Muscle of leg (tissue), 11 donors: ENCODE measurements around the gene TRMT112. TPM values are rescaled to one million over a fixed set of nuclear protein-coding genes. Genes with fewer than 3 reads are reported as not detected.

Experiments
- DNase-seq: peaks from one replicate; pipeline ENCODE4 v3.0.0; 2013
- H3K27ac ChIP-seq: one replicate; pipeline ENCODE4 v1.5.1; 2013; ENCODE audit warnings: mild to moderate bottlenecking, low read length, control low read depth
- H3K27me3 ChIP-seq: one replicate; pipeline ENCODE4 v1.6.1; 2013; ENCODE audit warnings: low read length; ENCODE audit not compliant: control insufficient read depth, insufficient read depth
- H3K36me3 ChIP-seq: one replicate; pipeline ENCODE4 v1.6.1; 2013; ENCODE audit warnings: low read length; ENCODE audit not compliant: control insufficient read depth, insufficient read depth
- H3K4me1 ChIP-seq: one replicate; pipeline ENCODE4 v1.6.1; 2013; ENCODE audit warnings: low read length; ENCODE audit not compliant: control insufficient read depth, insufficient read depth
- H3K4me3 ChIP-seq: one replicate; pipeline ENCODE4 v1.5.1; 2013; ENCODE audit warnings: low read length, control low read depth
- H3K9me3 ChIP-seq: replicated peaks from 2 replicates; pipeline ENCODE4 v1.6.1; 2013; ENCODE audit warnings: low read depth, low read length; ENCODE audit not compliant: control insufficient read depth
- WGBS: methylation state at CpG from one replicate; pipeline ENCODE4 v1.1.5; 2013; ENCODE audit warnings: missing lambda C conversion rate; ENCODE audit not compliant: insufficient coverage; 5-methylcytosine and 5-hydroxymethylcytosine counted together
- polyA plus RNA-seq, 8 donors: library from polyadenylated mRNA; unstranded; fragments of 120-200 nt; gene quantifications; one replicate each; pipeline versions ENCODE4 v1.2.1 to v1.2.3, GENCODE V29; 2013; ENCODE audit warnings: inconsistent platforms in 1 of 8, low replicate concordance in 1 of 8; ENCODE audit not compliant: insufficient read length in 8 of 8, insufficient read depth in 1 of 8
- total RNA-seq: library from RNA; stranded (reverse); fragments of 120-200 nt; gene quantifications from one replicate; pipeline ENCODE4 v1.2.4, GENCODE V29; 2013

The TRMT112 gene
- total and polyA plus RNA-seq, 9 donors, result 177 to 306 (median 197) TPM

- no peaks in the 10 kb centered on the region for H3K9me3 ChIP-seq
- H3K4me3 ChIP-seq, result no peak overlapping the region
- peak; percentile 46 for DNase-seq
- H3K27ac ChIP-seq, result no peak overlapping the region
- WGBS, result 69% methylated on average over 34 of the region's 34 CpGs
- H3K27me3 ChIP-seq, result no peaks in the 10 kb centered on the region
- no peaks in the 10 kb centered on the region for H3K36me3 ChIP-seq
- peaks cover 54% of the 10 kb centered on the region for H3K4me1 ChIP-seq
Measured at GRCh38 chr11:64352995-64353714, 35.8 kb upstream of the TRMT112 start.

DNA sequence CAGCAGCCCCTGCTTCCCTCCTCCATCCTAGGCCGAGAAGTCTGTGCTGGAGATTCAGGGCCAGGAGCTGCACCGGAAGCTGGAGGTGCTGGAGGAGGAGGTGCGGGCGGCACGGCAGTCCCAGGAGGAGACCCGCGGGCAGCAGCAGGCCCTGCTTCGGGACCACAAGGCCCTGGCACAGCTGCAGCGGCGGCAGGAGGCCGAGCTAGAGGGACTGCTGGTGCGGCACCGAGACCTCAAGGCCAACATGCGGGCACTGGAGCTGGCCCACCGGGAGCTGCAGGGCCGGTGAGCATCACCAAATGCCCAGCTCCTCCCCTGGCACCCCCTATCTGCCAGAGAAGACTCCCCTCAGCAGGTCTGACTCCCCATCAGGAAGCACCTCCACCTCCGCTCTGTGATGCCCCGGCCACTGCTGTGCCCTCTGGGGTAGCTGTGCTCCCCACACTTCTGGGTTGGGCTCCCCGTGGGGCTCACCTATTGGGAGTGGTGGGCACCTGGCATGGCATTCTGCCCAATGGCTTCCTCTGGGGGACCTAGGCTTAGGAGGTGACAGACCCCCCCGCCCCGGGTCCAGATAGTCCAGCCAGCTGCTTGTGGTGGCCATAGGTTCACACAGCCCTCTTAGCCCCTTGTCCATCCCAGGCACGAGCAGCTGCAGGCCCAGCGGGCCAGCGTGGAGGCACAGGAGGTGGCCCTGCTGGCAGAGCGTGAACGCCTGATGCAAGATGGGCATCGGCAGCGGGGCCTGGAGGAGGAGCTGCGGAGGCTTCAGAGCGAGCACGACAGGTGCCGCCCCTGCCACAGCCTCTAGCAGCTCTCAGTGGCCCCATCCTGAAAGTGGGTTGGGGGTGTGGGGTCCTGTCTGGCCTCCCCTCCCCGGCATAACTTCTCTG lies 35.0 kb upstream of the TRMT112 start:
- WGBS, result 81% methylated on average over 30 of the region's 33 CpGs
- Histone ChIP-seq H3K27ac (no peak overlapping the region), H3K27me3 (no peaks in the 10 kb centered on the region), H3K36me3 (no peaks in the 10 kb centered on the region), H3K9me3 (no peaks in the 10 kb centered on the region), H3K4me3 (no peak overlapping the region), H3K4me1 (peaks cover 52% of the 10 kb centered on the region)
- peak; percentile 53 for DNase-seq

- no peak for DNase-seq
- H3K36me3 ChIP-seq, result no peaks in the 10 kb centered on the region
- no peaks in the 10 kb centered on the region for H3K27me3 ChIP-seq
- no peak overlapping the region for H3K4me3 ChIP-seq
- 85% methylated on average over 18 of the region's 18 CpGs for WGBS
- H3K9me3 ChIP-seq, result no peaks in the 10 kb centered on the region
- peaks cover 52% of the 10 kb centered on the region for H3K4me1 ChIP-seq
- no peak overlapping the region for H3K27ac ChIP-seq
Measured at GRCh38 chr11:64351136-64351631, 33.8 kb upstream of the TRMT112 start.

DNA sequence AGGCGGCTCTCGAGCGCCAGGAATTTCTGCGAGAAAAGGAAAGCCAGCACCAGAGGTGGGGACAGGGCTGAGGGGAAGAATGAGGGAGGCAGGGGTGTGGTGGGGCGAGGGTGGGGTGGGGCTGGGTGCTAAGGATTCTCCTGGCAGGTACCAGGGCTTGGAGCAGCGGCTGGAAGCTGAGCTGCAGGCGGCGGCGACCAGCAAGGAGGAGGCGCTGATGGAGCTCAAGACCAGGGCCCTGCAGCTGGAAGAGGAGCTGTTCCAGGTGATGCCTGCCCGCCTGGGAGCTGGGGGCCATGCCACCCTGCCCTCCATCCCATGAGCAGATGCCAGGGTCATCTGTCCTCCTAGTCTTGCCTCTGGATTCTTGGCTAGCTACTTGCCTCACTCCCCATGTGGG lies 32.0 kb upstream of the TRMT112 start:
- WGBS, result 74% methylated on average over 11 of the region's 11 CpGs
- Histone ChIP-seq H3K4me3 (no peak overlapping the region), H3K27ac (no peak overlapping the region), H3K27me3 (no peaks in the 10 kb centered on the region), H3K9me3 (no peaks in the 10 kb centered on the region), H3K36me3 (no peaks in the 10 kb centered on the region), H3K4me1 (peaks cover 46% of the 10 kb centered on the region)
- DNase-seq, result no peak

DNA sequence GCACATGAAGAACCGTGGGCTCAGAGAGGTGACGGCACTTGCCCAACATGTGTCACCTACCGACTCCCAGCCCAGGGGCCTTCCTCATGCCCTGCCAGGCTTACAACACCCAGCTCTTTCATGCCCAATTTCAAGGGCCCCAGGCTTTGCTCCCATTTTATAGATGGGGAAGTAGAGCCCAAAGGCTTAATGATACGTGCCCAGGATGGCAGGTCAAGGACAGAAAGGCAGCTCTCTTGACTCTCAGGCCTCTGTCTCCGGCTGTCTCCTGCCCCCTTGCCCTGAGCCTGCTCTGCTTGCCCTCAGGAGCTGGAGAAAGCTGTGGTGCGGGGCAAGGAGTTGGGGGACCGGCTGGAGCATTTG lies 31.6 kb upstream of the TRMT112 start:
- Histone ChIP-seq H3K4me1 (peaks cover 45% of the 10 kb centered on the region), H3K36me3 (no peaks in the 10 kb centered on the region), H3K27me3 (no peaks in the 10 kb centered on the region), H3K4me3 (no peak overlapping the region), H3K9me3 (no peaks in the 10 kb centered on the region), H3K27ac (no peak overlapping the region)
- 77% methylated on average over 5 of the region's 7 CpGs for WGBS
- no peak for DNase-seq

DNA sequence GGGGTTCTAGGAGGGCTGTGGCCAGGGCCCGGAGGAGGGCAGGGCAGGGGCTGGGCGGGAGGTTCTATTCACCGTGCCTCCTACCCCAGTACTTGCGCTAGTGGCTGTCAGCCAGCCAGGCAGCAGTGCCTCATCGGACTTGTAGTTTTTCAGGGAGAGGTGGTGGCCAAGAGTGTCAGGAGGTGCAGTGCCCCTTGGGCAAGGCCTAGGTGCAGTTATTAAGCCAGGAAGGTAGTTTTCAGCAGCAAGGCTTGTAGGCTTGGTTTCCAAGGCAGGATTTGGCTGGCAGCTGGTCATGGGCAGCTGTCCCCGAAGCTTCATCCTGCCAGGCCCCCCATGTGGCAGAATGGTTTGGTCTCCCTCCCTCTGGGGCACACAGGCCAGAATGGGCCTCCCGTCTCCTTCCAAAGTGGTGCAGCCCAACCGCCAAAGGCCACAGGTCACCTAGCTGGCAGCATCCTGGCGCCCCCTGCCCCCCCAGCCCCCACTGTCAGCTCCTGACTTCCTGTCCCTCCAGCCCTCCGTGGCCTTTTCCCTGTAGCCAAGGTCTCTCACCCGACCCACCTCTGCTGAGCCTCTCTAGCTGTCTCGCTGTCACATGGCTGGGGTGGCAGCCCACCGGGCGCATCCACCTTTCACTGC lies 31.1 kb upstream of the TRMT112 start:
- DNase-seq, result peak; percentile 61
- H3K36me3 ChIP-seq, result no peaks in the 10 kb centered on the region
- WGBS, result 48% methylated on average over 12 of the region's 14 CpGs
- H3K27me3 ChIP-seq, result no peaks in the 10 kb centered on the region
- H3K27ac ChIP-seq, result no peak overlapping the region
- peaks cover 45% of the 10 kb centered on the region for H3K4me1 ChIP-seq
- no peaks in the 10 kb centered on the region for H3K9me3 ChIP-seq
- no peak overlapping the region for H3K4me3 ChIP-seq

GRCh38 chr11:64347193-64347867 lies 30.0 kb upstream of the TRMT112 start:
- Histone ChIP-seq H3K4me1 (peaks cover 41% of the 10 kb centered on the region), H3K27me3 (no peaks in the 10 kb centered on the region), H3K4me3 (no peak overlapping the region), H3K9me3 (no peaks in the 10 kb centered on the region), H3K36me3 (no peaks in the 10 kb centered on the region), H3K27ac (no peak overlapping the region)
- WGBS, result 76% methylated on average over 8 of the region's 12 CpGs
- DNase-seq, result no peak

- Histone ChIP-seq H3K27me3 (peaks cover 10% of the 10 kb centered on the region), H3K36me3 (no peaks in the 10 kb centered on the region), H3K4me3 (no peak overlapping the region), H3K9me3 (no peaks in the 10 kb centered on the region), H3K27ac (peak overlapping the region; percentile 15), H3K4me1 (peaks cover 49% of the 10 kb centered on the region)
- WGBS, result 46% methylated on average over 28 of the region's 28 CpGs
- peak; percentile 70 for DNase-seq
Measured at GRCh38 chr11:64344787-64345186, 27.4 kb upstream of the TRMT112 start.

DNA sequence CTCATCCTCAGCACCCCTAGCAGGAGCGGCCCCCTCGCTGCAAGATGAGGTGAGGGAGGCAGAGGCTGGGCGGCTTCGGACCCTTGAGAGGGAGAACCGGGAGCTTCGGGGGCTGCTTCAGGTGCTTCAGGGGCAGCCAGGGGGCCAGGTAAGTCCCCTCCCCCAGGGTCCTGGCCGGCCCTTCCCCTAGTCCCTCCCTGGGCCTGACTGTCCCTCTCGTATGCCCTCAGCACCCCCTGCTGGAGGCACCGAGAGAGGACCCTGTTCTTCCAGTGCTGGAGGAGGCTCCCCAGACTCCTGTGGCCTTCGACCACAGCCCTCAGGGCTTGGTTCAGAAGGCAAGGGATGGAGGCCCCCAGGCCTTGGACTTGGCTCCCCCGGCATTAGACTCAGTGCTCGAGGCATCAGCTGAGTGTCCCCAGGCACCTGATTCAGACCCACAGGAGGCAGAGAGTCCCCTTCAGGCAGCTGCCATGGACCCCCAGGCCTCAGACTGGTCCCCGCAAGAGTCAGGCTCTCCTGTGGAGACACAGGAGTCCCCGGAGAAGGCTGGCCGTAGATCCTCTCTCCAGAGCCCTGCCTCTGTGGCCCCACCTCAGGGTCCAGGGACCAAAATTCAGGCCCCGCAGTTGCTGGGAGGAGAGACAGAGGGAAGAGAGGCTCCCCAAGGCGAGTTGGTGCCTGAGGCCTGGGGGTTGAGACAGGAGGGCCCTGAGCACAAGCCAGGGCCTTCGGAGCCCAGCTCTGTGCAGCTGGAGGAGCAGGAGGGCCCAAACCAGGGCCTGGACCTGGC lies 26.6 kb upstream of the TRMT112 start:
- H3K4me3 ChIP-seq, result no peak overlapping the region
- H3K4me1 ChIP-seq, result peaks cover 46% of the 10 kb centered on the region
- no peaks in the 10 kb centered on the region for H3K9me3 ChIP-seq
- H3K27ac ChIP-seq, result peak overlapping the region; percentile 15
- WGBS, result 70% methylated on average over 15 of the region's 18 CpGs
- DNase-seq, result no peak
- H3K36me3 ChIP-seq, result no peaks in the 10 kb centered on the region
- H3K27me3 ChIP-seq, result peaks cover 10% of the 10 kb centered on the region
